Transverse colon (tissue), 4 donors: Measurements from ENCODE around the gene NTF3. TPM values are rescaled to one million over a fixed set of nuclear protein-coding genes. Genes with fewer than 3 reads are reported as not detected.

Source experiments
- DNase-seq: peaks from one replicate; pipeline ENCODE4 v3.0.0-alpha.2; 2019
- H3K27ac ChIP-seq, 4 donors: fragments of 200-600 bp; sonication (generic); 2 replicates each; pipeline ENCODE4 v1.5.1; 2016 to 2018; ENCODE audit warnings: inconsistent platforms in 4 of 4
- H3K27me3 ChIP-seq: fragments of 200-600 bp; sonication (generic); 2 replicates; pipeline ENCODE4 v1.5.1; 2017; ENCODE audit warnings: inconsistent platforms
- H3K36me3 ChIP-seq, 4 donors: fragments of 200-600 bp; sonication (generic); 2 replicates each; pipeline ENCODE4 v1.5.1; 2017 to 2019; ENCODE audit warnings: inconsistent platforms in 4 of 4
- H3K4me1 ChIP-seq, 4 donors: fragments of 200-600 bp; sonication (generic); 2 replicates each; pipeline ENCODE4 v1.5.1; 2017 to 2020; ENCODE audit warnings: inconsistent platforms in 4 of 4
- H3K4me3 ChIP-seq, 4 donors: fragments of 200-600 bp; sonication (generic); 1 replicate in 1 of 4; 2 replicates in 3 of 4; pipeline versions ENCODE4 v1.5.1 to v1.6.1; 2017 to 2019; ENCODE audit warnings: inconsistent platforms in 4 of 4
- H3K9me3 ChIP-seq, 2 donors: fragments of 200-600 bp; sonication (generic); 2 replicates each; pipeline ENCODE4 v1.5.1; 2017 to 2019; ENCODE audit warnings: inconsistent platforms in 2 of 2
- EP300 ChIP-seq: sonication (generic); formaldehyde crosslinking; IDR thresholded peaks from one replicate; pipeline ENCODE4 v1.6.1; 2017; ENCODE audit warnings: antibody characterized with exemption, low read depth
- POLR2A ChIP-seq: fragments of 450-650 bp; IDR thresholded peaks from one replicate; pipeline ENCODE4 v1.6.1; 2016; ENCODE audit warnings: antibody characterized with exemption, mild to moderate bottlenecking, moderate library complexity
- POLR2AphosphoS5 ChIP-seq, 3 donors: sonication (generic); formaldehyde crosslinking; IDR thresholded peaks; one replicate each; pipeline ENCODE4 v1.6.1; 2016; ENCODE audit warnings: antibody characterized with exemption in 3 of 3
- WGBS, 2 donors: methylation state at CpG; one replicate each; pipeline ENCODE4 v1.1.5; 2018; ENCODE audit warnings: low coverage in 1 of 2; 5-methylcytosine and 5-hydroxymethylcytosine counted together
- in situ Hi-C, 4 donors: fragments of 200-750 bp; cut with MboI; loops; one replicate each; pipeline versions ENCODE4 v1.15.0 to v1.15.1; 2017; ENCODE audit warnings: low sequenced_read_pairs in 3 of 4, low pct_ligation_motif_present in 1 of 4, low pct_unique_long_range_greater_than_20kb in 1 of 4
- intact Hi-C: fragments of 100-400 bp; cut with DNase I; formaldehyde crosslinking; loops from one replicate; pipeline ENCODE4 v1.15.1; 2023; ENCODE audit warnings: low total_unique reads
- total RNA-seq, 4 donors: library from RNA; depleted of rRNA; stranded (reverse); fragments of >200 nt; gene quantifications; one replicate each; pipeline ENCODE4 v1.1.0, GENCODE V29; 2016
- TF ChIP-seq, protein P1 (sequence below), 5 experiments: fragments of 200-600 bp in 3 of 5; fragments of 450-650 bp in 2 of 5; sonication (generic) in 3 of 5; IDR thresholded peaks; 1 replicate in 2 of 5; 2 replicates in 3 of 5; pipeline ENCODE4 v1.5.1; 2016 to 2017; ENCODE audit warnings: antibody characterized with exemption in 5 of 5, inconsistent platforms in 3 of 5, mild to moderate bottlenecking in 2 of 5, moderate library complexity in 1 of 5

NTF3 gene
- total RNA-seq, 4 donors from 2014 or later: 0.68 TPM; not detected in 3

DNA sequence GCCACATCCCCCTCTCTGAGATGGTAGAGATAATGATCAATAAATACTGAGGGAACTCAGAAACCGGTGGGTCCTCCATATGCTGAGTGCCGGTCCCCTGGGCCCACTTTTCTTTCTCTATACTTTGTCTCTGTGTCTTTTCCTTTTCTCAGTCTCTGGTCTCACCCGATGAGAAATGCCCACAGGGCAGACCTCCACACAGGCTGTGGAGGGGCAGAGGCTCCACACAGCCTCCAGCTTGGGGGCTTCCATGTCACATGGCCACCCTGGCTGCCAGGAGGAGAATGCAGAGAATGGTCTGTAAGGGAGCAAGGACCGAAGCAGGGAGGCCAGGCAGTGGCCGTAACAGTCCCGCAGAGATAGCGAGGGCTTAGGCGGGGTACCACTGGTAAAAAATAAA lies 105.9 kb downstream of the NTF3 start:
- no peak for DNase-seq
- no peak overlapping the region for H3K4me3 ChIP-seq
- intact Hi-C loops (no loop called here), in situ Hi-C loops (no loop called here)
- no peaks in the 10 kb centered on the region for H3K36me3 ChIP-seq
- H3K27me3 ChIP-seq: no peaks in the 10 kb centered on the region
- no peak overlapping the region for H3K27ac ChIP-seq
- WGBS, 2 donors: 88 to 89% methylated on average over 4 to 8 of the region's 8 CpGs
- H3K9me3 ChIP-seq: no peaks in the 10 kb centered on the region
- no peaks in the 10 kb centered on the region for H3K4me1 ChIP-seq
- TF ChIP-seq POLR2A (no peak), POLR2AphosphoS5 (IDR thresholded peaks at IDR 0.05) (no peak), EP300 (no peak)
- TF ChIP-seq, protein P1, sequence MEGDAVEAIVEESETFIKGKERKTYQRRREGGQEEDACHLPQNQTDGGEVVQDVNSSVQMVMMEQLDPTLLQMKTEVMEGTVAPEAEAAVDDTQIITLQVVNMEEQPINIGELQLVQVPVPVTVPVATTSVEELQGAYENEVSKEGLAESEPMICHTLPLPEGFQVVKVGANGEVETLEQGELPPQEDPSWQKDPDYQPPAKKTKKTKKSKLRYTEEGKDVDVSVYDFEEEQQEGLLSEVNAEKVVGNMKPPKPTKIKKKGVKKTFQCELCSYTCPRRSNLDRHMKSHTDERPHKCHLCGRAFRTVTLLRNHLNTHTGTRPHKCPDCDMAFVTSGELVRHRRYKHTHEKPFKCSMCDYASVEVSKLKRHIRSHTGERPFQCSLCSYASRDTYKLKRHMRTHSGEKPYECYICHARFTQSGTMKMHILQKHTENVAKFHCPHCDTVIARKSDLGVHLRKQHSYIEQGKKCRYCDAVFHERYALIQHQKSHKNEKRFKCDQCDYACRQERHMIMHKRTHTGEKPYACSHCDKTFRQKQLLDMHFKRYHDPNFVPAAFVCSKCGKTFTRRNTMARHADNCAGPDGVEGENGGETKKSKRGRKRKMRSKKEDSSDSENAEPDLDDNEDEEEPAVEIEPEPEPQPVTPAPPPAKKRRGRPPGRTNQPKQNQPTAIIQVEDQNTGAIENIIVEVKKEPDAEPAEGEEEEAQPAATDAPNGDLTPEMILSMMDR (IDR thresholded peaks at IDR 0.05): no peak
